CD14-positive monocyte (primary cell): ENCODE data around the gene MED9. TPM values are rescaled to one million over a fixed set of nuclear protein-coding genes. Genes with fewer than 3 reads are reported as not detected.

ENCODE experiments used
- DNase-seq, 3 donors: peaks; one replicate each; pipeline ENCODE4 v3.0.0-alpha.2; 2011 to 2022
- H2AFZ ChIP-seq: 2 replicates; pipeline ENCODE4 v1.6.0; 2012; ENCODE audit warnings: mild to moderate bottlenecking, low read depth, low read length, inconsistent platforms; ENCODE audit not compliant: insufficient read depth, poor library complexity, severe bottlenecking
- H3K27ac ChIP-seq, 2 donors: 1 replicate in 1 of 2; 2 replicates in 1 of 2; pipeline ENCODE4 v1.5.1; 2012 to 2013; ENCODE audit warnings: low read length in 2 of 2, control low read depth in 1 of 2, inconsistent platforms in 1 of 2, low read depth in 1 of 2, mild to moderate bottlenecking in 1 of 2
- H3K27me3 ChIP-seq, 2 donors: one replicate each; pipeline versions ENCODE4 v1.6.0 to v1.6.1; 2011 to 2013; ENCODE audit warnings: low read length in 2 of 2; ENCODE audit not compliant: control insufficient read depth in 2 of 2, insufficient read depth in 2 of 2
- H3K36me3 ChIP-seq, 2 donors: replicated peaks in 1 of 2; 1 replicate in 1 of 2; 2 replicates in 1 of 2; pipeline versions ENCODE4 v1.5.1 to v1.6.1; 2012 to 2013; ENCODE audit warnings: low read length in 2 of 2, control low read depth in 1 of 2, inconsistent platforms in 1 of 2, mild to moderate bottlenecking in 1 of 2; ENCODE audit not compliant: insufficient read depth in 2 of 2, control insufficient read depth in 1 of 2
- H3K4me1 ChIP-seq, 2 donors: 1 replicate in 1 of 2; 2 replicates in 1 of 2; pipeline versions ENCODE4 v1.5.1 to v1.6.1; 2012 to 2013; ENCODE audit warnings: low read length in 2 of 2, control low read depth in 1 of 2, inconsistent platforms in 1 of 2, mild to moderate bottlenecking in 1 of 2, moderate library complexity in 1 of 2; ENCODE audit not compliant: insufficient read depth in 2 of 2, control insufficient read depth in 1 of 2
- H3K4me2 ChIP-seq: replicated peaks from 2 replicates; pipeline ENCODE3; 2012; ENCODE audit warnings: low read length, moderate library complexity, mild to moderate bottlenecking; ENCODE audit not compliant: poor library complexity, severe bottlenecking; ENCODE audit errors: extremely low read depth
- H3K4me3 ChIP-seq, 3 experiments: fragments of 200-600 bp in 1 of 3; sonication (generic) in 1 of 3; replicated peaks in 1 of 3; 1 replicate in 2 of 3; 2 replicates in 1 of 3; pipeline ENCODE4 v1.5.1; 2011 to 2013; ENCODE audit warnings: low read length in 3 of 3, mild to moderate bottlenecking in 3 of 3, control low read depth in 2 of 3, low read depth in 2 of 3, inconsistent platforms in 1 of 3, moderate library complexity in 1 of 3
- H3K79me2 ChIP-seq: 2 replicates; pipeline ENCODE4 v1.6.0; 2012; ENCODE audit warnings: mild to moderate bottlenecking, control low read depth, inconsistent platforms, low read length, moderate library complexity; ENCODE audit not compliant: insufficient read depth
- H3K9ac ChIP-seq: 2 replicates; pipeline ENCODE4 v1.6.0; 2017; ENCODE audit warnings: low read length, mild to moderate bottlenecking; ENCODE audit not compliant: insufficient read depth, poor library complexity, severe bottlenecking
- H3K9me3 ChIP-seq, 2 donors: replicated peaks in 1 of 2; 1 replicate in 1 of 2; 2 replicates in 1 of 2; pipeline versions ENCODE4 v1.5.1 to v1.6.1; 2012 to 2013; ENCODE audit warnings: low read length in 2 of 2, control low read depth in 1 of 2; ENCODE audit not compliant: control insufficient read depth in 1 of 2, insufficient read depth in 1 of 2
- H4K20me1 ChIP-seq: 2 replicates; pipeline ENCODE4 v1.6.0; 2012; ENCODE audit warnings: mild to moderate bottlenecking, low read length, control low read depth, moderate library complexity; ENCODE audit not compliant: insufficient read depth
- H3K27ac Mint-ChIP-seq, 7 donors: one replicate each; pipeline ENCODE4 v1.8.0; 2020; ENCODE audit warnings: mild to moderate bottlenecking in 7 of 7, mixed read lengths in 7 of 7, moderate library complexity in 6 of 7, inconsistent platforms in 2 of 7
- H3K27me3 Mint-ChIP-seq, 3 donors: one replicate each; pipeline ENCODE4 v1.8.0; 2021 to 2022; ENCODE audit warnings: low read depth in 3 of 3, mild to moderate bottlenecking in 3 of 3, mixed read lengths in 3 of 3, moderate library complexity in 3 of 3, inconsistent platforms in 1 of 3
- H3K36me3 Mint-ChIP-seq, 2 donors: one replicate each; pipeline ENCODE4 v1.8.0; 2020; ENCODE audit warnings: mixed read lengths in 2 of 2, inconsistent platforms in 1 of 2, mild to moderate bottlenecking in 1 of 2
- H3K4me1 Mint-ChIP-seq: one replicate; pipeline ENCODE4 v1.8.0; 2020; ENCODE audit warnings: mild to moderate bottlenecking, mixed read lengths
- H3K4me3 Mint-ChIP-seq, 2 donors: one replicate each; pipeline ENCODE4 v1.8.0; 2020; ENCODE audit warnings: mild to moderate bottlenecking in 2 of 2, mixed read lengths in 2 of 2, moderate library complexity in 1 of 2
- H3K9me3 Mint-ChIP-seq, 7 donors: one replicate each; pipeline ENCODE4 v1.8.0; 2020 to 2022; ENCODE audit warnings: mixed read lengths in 7 of 7, mild to moderate bottlenecking in 6 of 7, moderate library complexity in 6 of 7, inconsistent platforms in 2 of 7
- WGBS: methylation state at CpG from one replicate; pipeline ENCODE4 v1.1.5; 2013; ENCODE audit warnings: missing lambda C conversion rate; ENCODE audit not compliant: insufficient coverage; 5-methylcytosine and 5-hydroxymethylcytosine counted together
- intact Hi-C, 2 donors: fragments of 100-400 bp; cut with micrococcal nuclease; formaldehyde crosslinking; loops; one replicate each; pipeline versions ENCODE4 v1.15.0 to v1.15.1; 2023
- polyA plus RNA-seq, 3 donors: library from polyadenylated mRNA; depleted of rRNA in 1 of 3; unstranded in 2 of 3; stranded (reverse) in 1 of 3; fragments of 300-500 nt in 2 of 3; fragments of >200 nt in 1 of 3; fragmentation: Illumina TruSeq in 2 of 3; gene quantifications; 1 replicate in 2 of 3; 2 replicates in 1 of 3; pipeline ENCODE4 v1.2.3, GENCODE V29; 2012 to 2021
- TF ChIP-seq, protein P1 (sequence below): fragments of 200-600 bp; IDR thresholded peaks from one replicate; pipeline ENCODE4 v1.8.0; 2022; ENCODE audit warnings: antibody characterized with exemption, mild to moderate bottlenecking

Gene MED9
- polyA plus RNA-seq, 3 donors: 5.6 to 6.9 (median 6.1) TPM

DNA sequence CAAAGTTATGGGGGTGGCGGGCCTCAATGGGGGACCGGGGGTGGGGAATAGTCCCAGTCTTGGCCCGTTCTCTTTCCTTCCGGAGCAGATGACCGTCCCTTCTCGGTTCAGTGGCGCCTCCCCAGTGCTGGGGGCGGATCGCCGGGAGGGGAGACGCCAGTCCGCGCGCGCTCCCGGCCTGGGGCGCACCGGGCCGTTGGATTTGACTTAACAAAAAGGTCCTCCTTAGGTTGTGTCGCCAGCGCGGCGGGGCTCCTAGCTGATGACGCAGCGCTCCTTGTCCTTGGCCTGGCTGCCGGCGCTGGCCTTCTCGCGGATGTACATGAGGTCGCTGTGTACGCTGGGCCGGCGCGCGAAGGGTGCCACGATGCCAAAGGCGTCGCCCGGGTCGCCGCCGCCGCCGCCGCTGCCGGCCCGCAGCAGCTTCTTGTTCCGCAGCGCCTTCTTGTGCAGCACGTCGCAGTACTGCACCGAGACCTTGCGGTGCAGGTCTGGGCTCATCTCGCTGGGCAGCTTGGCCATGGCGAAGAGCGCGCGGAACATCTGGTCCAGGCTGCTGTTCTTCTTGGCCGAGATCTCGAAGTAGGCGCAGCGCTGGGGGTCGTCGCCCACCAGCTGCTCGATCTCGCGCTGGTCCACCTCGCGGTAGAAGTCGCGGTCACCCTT lies 18.2 kb downstream of the MED9 start:
- peak overlapping the region in 2 of 7 donors; percentile 53 to 75 for H3K27ac Mint-ChIP-seq
- WGBS: 5% methylated on average over 71 of the region's 71 CpGs

DNA sequence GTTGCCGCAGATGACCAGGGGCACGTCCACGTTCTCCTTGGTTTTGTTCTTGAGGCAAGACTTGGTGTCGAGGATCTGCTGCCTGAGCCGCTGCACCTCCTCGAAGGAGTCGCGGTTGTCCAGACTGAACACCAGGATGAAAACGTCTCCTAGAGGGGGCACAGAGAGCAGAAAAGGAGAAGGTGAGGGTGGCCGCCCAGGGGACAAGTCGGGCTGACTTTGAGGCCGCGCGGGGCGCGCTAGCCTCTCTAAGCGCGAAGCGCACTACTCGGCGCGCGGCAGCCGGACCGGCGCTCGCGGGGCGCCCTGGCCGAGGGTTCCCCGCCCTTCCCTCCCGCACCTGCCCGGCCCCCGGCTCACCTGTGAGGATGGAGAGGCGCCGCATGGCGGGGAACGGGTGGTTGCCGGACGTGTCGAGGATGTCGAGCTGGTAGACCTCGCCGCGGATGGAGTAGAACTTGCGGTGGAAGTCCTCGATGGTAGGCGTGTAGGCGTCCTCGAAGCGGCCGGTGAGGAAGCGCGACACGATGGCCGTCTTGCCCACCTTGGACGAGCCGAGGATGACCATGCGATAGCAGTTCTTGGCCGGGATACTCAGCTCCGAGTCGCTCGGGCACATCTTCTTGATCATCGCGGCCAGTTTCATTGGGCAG lies 18.9 kb downstream of the MED9 start:
- intact Hi-C loops: loop anchor here (1.0 to 5.0 kb wide), 6 partner anchors 72 to 147 kb away; partner anchors contain the start of gene PEMT (in 1 of the 2)
- H3K36me3 Mint-ChIP-seq: peaks cover 36 to 39% of the 10 kb centered on the region in 2 donors
- Histone ChIP-seq H3K4me2 (peak overlapping the region; percentile 99), H3K9ac (peak overlapping the region; percentile 70), H3K4me3 (peak overlapping the region; percentile 43 to 90 (median 52)), H3K4me1 (peaks cover 21 to 30% of the 10 kb centered on the region in 2 donors), H3K36me3 (peaks cover 18 to 23% of the 10 kb centered on the region in 2 donors), H3K27ac (no peak overlapping the region), H3K79me2 (no peaks in the 10 kb centered on the region), H2AFZ (peak overlapping the region; percentile 99), H3K27me3 (peaks cover 6 to 34% of the 10 kb centered on the region in 2 donors), H4K20me1 (peaks cover 33% of the 10 kb centered on the region), H3K9me3 (no peaks in the 10 kb centered on the region)
- H3K9me3 Mint-ChIP-seq: peaks cover 0 to 8% (median 4%) of the 10 kb centered on the region in 7 donors
- peak in 1 of 3 donors; percentile 12 for DNase-seq
- TF ChIP-seq, protein P1, sequence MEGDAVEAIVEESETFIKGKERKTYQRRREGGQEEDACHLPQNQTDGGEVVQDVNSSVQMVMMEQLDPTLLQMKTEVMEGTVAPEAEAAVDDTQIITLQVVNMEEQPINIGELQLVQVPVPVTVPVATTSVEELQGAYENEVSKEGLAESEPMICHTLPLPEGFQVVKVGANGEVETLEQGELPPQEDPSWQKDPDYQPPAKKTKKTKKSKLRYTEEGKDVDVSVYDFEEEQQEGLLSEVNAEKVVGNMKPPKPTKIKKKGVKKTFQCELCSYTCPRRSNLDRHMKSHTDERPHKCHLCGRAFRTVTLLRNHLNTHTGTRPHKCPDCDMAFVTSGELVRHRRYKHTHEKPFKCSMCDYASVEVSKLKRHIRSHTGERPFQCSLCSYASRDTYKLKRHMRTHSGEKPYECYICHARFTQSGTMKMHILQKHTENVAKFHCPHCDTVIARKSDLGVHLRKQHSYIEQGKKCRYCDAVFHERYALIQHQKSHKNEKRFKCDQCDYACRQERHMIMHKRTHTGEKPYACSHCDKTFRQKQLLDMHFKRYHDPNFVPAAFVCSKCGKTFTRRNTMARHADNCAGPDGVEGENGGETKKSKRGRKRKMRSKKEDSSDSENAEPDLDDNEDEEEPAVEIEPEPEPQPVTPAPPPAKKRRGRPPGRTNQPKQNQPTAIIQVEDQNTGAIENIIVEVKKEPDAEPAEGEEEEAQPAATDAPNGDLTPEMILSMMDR: no peak
- H3K27me3 Mint-ChIP-seq: peaks cover 31 to 41% (median 35%) of the 10 kb centered on the region in 3 donors
- H3K4me1 Mint-ChIP-seq: peaks cover 20% of the 10 kb centered on the region
- peak overlapping the region in 5 of 7 donors; percentile 31 to 75 (median 53) for H3K27ac Mint-ChIP-seq
- under 1% methylated on average over 64 of the region's 65 CpGs for WGBS
- peak overlapping the region; percentile 88 to 97 for H3K4me3 Mint-ChIP-seq

More for the DNA sequence above, 18.2 kb downstream of the MED9 start:
- no peaks in the 10 kb centered on the region for H3K79me2 ChIP-seq
- TF ChIP-seq, protein P1: no peak
- no peaks in the 10 kb centered on the region for H3K9me3 ChIP-seq
- peak overlapping the region; percentile 70 for H3K9ac ChIP-seq
- Mint-ChIP-seq H3K4me3 (peak overlapping the region; percentile 88 to 97), H3K4me1 (peaks cover 20% of the 10 kb centered on the region), H3K27me3 (peaks cover 30 to 40% (median 34%) of the 10 kb centered on the region in 3 donors), H3K36me3 (peaks cover 39 to 44% of the 10 kb centered on the region in 2 donors), H3K9me3 (peaks cover 0 to 8% (median 4%) of the 10 kb centered on the region in 7 donors)
- peaks cover 21 to 30% of the 10 kb centered on the region in 2 donors for H3K4me1 ChIP-seq
- H4K20me1 ChIP-seq: peaks cover 33% of the 10 kb centered on the region
- intact Hi-C loops: loop anchor here (5.0 kb wide), 3 partner anchors 72 to 147 kb away; no protein-coding TSS in a partner anchor
- H3K27ac ChIP-seq: no peak overlapping the region
- peaks cover 22 to 27% of the 10 kb centered on the region in 2 donors for H3K36me3 ChIP-seq
- DNase-seq: peak; percentile 8 to 48 (median 31)
- H3K27me3 ChIP-seq: peaks cover 6 to 34% of the 10 kb centered on the region in 2 donors
- H3K4me3 ChIP-seq: peak overlapping the region in 2 of 3 experiments; percentile 14 to 90
- H3K4me2 ChIP-seq: peak overlapping the region; percentile 99
- peak overlapping the region; percentile 99 for H2AFZ ChIP-seq
